ENCODE results near the gene SUGCT.

The SUGCT gene

GRCh38 chr7:40541336-40541735 is 406.5 kb downstream of the SUGCT start:
- no peak for DNase-seq

- DNase-seq: no peak
Measured at GRCh38 chr7:40542982-40543741, 408.4 kb downstream of the SUGCT start.

GRCh38 chr7:40544221-40544723 is 409.5 kb downstream of the SUGCT start:
- DNase-seq: no peak

DNA sequence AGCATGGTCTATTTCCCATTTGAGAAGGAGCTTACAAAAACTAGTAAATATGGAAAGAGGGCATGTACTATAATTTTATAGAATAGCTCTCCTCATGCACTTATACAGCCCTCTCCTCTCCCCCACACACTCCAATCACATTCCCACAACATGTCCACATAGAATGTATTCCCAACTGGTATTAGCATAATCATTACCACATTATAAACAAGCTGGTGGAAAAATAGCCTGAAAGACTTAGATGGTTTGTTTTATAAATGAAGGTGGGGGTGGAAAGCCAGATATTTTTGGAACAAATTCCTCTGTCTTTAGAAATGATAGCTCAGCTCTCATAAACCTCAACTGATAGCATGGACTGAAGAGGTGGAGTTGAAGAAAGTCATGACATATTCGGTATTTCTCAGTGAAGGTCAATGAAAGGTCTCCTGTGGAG is 410.1 kb downstream of the SUGCT start:
- no peak for DNase-seq

DNA sequence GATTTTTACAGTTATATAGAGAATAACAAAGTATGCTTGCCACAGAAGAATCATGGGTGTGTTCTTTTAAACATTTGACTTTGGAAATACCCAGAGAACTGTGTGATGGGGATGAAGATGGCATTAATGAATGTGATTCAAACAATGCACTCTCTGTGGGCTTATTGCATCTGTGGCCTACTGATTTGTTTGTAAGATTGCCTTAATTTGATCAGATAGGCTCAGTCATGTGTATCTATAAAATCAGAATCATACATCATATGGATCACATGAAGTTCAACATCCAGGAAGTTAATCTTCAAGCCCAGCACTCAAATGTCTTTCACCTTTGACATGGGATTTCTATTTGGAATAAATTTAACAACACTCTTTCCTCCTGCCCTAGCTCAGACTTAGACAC is 410.9 kb downstream of the SUGCT start:
- DNase-seq: no peak

DNA sequence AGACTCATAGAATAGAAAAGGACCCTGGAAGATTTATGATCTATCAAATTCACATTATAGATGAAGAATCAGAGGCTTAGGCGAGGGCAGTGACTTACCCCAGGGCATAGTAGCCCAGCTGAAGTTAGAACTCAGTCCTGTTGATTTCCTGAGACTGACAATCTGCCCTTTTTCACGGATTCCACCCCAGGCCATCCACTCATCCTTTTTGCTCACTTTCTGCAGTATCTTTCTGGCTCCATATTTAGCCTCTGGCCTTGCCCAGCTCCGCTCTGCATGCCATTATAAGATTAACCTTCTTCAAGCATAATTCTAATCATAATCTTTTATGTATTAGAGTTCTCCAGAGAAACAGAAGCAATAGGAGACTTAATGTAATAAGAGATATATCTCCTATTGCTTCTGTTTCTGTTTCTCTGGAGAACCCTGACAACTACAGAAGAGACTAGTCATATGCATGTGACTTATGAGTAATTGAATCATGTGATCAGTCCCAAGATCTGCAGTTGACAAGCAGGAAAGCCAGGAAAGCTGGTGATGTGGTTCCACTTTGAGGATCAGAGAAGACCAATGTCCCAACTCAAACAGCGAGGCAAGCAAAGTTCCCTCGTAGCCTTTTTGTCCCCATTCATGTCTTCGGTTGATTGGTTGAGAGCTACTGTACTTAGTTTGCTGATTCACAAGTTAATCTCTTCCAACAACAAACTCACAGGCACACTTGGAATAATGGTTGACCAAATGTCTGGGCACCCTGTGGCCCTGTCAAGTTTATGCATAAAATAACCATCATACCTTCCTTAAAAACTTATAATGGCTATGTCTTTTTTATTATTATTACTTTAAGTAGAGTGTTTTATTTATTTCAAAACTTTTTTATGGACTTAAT is 412.1 kb downstream of the SUGCT start:
- DNase-seq: no peak

DNA sequence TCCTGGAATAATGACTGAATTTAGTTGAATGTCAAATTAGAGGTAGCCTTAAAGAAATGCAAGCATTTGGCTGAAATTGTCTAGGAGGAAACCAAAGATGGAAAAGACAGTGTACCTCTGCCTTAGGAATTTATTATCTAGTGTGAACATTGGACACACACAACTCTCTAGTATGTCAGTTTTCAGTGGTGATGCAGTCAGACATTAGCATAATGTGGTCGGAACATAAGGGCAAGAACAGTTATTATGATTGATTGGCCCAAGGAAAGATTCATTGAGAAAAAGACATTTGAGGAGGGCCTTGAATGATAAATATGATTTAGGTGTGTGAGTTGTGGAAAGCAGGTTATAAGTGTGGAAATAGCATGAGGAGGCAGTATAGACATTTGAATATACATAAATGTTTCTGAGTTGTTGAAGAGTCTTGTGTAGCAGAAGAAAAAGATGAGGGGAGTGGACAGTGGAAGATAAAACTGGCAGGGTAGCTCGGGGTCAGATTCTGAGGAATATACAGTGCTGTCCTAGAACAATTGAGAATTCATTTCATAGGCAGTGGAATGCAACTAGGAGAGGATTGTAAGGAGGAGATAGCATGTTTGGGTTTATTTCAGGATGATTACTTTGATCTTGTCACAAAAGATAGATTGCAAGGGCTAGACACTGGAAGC is 414.7 kb downstream of the SUGCT start:
- DNase-seq: no peak

DNA sequence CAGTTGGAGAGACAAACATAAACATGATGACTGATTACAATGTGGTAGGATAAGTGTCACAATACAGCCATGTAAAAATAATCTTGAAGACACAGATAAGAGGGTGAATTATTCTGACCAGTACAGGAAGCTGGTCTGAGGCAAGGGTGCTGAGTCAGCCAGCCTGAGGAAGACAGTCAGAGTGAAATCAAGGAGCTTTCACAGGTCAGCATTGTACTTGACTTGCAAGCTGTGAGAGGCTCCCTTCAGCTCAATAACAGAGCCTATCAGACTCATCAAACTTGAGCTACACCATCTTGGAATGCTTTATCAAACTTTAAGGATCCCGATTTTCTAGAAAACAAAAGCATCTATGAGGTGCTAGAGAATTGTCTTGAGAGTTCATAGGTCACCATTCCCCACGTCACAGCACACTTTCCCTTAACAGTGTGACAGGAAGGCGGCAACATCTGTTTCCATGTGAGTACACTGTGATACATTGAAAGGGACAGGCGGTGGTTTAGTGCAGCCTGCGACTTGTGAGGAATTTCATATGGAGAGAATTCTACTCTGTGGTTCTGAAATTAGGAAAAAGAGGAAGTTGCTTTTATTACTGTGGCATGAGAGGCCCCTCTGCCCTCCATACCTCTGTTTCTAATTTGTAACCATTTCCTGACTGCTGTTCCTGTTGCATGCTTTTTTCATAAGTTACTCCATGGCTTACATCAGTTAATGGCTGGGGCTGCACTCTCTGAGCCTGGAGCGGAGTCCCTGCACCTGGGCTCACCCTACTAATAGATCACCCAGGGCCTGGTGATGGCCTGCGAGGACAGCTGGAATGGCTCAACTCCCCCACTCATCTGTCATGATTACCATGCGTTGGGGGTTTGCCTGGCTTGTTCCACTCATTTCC is 417.1 kb downstream of the SUGCT start:
- DNase-seq: no peak

GRCh38 chr7:40560672-40561071 is 425.9 kb downstream of the SUGCT start:
- no peak for DNase-seq

DNA sequence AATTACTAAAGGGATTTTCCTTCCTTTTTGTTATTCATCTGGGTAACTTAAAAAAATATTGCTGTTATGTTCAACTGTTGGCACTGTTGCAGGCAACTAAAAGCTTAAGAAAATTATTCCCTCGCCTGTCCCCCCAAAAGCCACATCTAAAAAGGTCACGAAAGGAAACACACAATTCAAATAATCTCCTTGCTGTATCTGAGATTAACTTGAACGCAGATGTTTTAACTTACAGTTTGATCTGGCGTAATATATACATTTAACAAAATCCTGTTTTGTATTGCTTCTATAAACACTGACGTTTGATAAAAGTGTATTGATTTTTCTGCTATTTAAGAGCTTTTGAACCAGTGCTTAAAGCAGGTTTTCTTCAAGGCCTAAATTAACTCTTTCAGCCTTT is 432.1 kb downstream of the SUGCT start:
- DNase-seq: no peak

GRCh38 chr7:40569326-40569725 is 434.5 kb downstream of the SUGCT start:
- no peak for DNase-seq

GRCh38 chr7:40570223-40570622 is 435.4 kb downstream of the SUGCT start:
- DNase-seq: no peak

DNA sequence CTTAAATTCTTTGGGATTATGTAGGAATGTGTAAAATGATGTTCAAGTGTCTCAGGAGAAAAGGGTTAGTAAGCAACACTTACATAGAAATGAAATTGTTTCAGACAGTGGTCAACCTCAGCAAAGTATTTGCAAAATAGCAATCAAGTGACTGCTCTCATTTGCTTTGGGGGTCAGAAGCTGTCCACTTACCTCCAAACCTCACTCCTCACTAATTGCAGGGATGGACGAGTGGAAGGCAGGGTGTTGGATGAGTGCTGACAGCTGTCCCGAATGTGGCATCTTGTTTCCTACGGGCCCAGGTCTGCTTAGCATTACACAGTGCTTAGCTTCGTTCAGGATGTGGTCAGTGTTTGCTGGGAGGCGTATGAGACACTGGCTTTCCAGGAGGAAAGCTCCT is 437.0 kb downstream of the SUGCT start:
- DNase-seq: no peak

GRCh38 chr7:40572810-40573465 is 438.1 kb downstream of the SUGCT start:
- no peak for DNase-seq

DNA sequence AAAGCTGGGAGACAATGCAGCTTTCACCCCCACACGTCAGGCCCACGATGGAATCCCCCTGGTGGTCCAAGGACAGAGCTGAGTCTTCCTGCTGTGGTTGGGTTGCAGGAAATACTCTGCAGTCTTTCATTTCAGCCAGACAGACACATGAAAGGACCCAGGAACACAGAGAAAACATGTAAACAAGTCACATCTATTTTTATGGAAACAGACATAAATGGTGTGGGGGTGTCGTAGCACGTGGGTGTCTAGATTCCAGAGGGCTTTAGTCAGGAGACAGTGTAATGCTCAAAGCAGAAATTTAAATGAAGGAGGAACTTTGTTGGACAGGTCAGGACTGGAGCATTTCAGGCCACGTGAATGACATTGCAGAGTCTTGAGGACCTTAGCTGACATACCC is 444.6 kb downstream of the SUGCT start:
- no peak for DNase-seq

- no peak for DNase-seq
Measured at GRCh38 chr7:40580776-40581175, 446.0 kb downstream of the SUGCT start.

- no peak for DNase-seq
Measured at GRCh38 chr7:40582539-40582938, 447.7 kb downstream of the SUGCT start.

GRCh38 chr7:40583667-40584444 is 449.1 kb downstream of the SUGCT start:
- no peak for DNase-seq

DNA sequence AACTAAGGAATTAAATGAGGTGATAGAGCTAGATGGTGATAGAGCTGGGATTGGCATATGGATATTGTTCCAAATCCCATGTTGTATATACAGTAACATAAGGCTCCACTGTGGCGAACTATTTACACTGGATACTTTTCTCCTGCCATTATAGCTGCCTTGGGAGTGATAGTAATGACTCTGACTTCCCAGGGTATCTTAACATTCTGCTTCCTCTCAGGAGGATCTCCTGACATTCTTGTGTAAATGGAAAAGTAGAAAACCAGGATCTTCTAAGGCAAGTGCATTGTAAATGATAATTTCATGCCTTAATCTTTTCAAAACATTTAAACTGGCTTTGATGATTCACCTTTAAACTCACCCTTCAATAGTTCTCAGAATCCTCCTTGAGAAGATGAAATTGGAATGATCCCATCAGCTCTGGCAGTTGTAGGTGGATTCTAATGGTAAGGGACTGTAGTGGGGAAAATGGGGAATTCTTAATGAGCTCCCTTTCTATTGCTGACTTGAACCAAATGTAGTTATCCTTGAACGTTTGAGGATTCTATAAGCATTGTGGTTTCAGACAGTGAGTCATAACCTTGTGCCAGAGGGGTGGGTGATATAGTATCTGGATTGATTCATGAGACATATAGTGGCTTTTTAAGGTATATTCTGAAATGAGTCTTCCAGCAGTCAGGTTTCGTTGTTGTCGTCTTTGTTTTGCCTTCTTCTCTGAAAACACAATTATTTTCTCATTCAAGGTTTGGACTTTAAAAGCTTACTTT is 450.0 kb downstream of the SUGCT start:
- DNase-seq: no peak

DNA sequence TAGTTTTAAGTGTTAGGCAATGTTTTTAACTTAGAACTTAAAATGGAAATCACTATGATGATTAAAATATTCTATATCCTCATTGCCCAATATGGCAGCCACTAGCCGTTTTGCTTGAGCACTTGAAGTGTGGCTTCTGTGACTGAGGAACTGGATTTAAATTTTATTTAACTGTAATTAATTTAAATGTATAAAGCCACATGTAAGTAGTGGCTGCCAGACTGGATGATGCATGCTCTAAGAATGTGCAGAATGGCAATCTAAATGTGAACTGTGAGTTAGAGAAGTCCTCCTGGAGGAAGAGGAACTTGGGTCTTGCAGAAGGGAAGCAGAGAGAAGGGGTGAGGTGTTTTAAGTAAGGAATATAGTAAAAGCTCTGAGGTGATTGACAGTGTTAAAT is 451.4 kb downstream of the SUGCT start:
- no peak for DNase-seq
